ENCODE results near the gene USH2A.

The USH2A gene

GRCh38 chr1:216261631-216262030 is 161.6 kb downstream of the USH2A start:
- DNase-seq, result no peak

GRCh38 chr1:216258856-216259255 is 164.4 kb downstream of the USH2A start:
- no peak for DNase-seq

GRCh38 chr1:216258386-216258785 is 164.9 kb downstream of the USH2A start:
- no peak for DNase-seq

GRCh38 chr1:216250861-216251260 is 172.4 kb downstream of the USH2A start:
- no peak for DNase-seq

GRCh38 chr1:216248628-216249027 is 174.6 kb downstream of the USH2A start:
- DNase-seq, result no peak

GRCh38 chr1:216247937-216248336 is 175.3 kb downstream of the USH2A start:
- DNase-seq, result no peak

- no peak for DNase-seq
Measured at GRCh38 chr1:216246577-216247203, 176.6 kb downstream of the USH2A start.

GRCh38 chr1:216238844-216239243 is 184.4 kb downstream of the USH2A start:
- no peak for DNase-seq

- no peak for DNase-seq
Measured at GRCh38 chr1:216237927-216238542, 185.2 kb downstream of the USH2A start.

- no peak for DNase-seq
Measured at GRCh38 chr1:216224233-216224632, 199.0 kb downstream of the USH2A start.

- no peak for DNase-seq
Measured at GRCh38 chr1:216223486-216223885, 199.8 kb downstream of the USH2A start.

GRCh38 chr1:216222288-216222687 is 201.0 kb downstream of the USH2A start:
- DNase-seq, result no peak

GRCh38 chr1:216221260-216221700 is 202.0 kb downstream of the USH2A start:
- no peak for DNase-seq

GRCh38 chr1:216216305-216216704 is 206.9 kb downstream of the USH2A start:
- no peak for DNase-seq

- DNase-seq, result no peak
Measured at GRCh38 chr1:216215169-216215568, 208.1 kb downstream of the USH2A start.

GRCh38 chr1:216212826-216213225 is 210.4 kb downstream of the USH2A start:
- DNase-seq, result no peak

GRCh38 chr1:216210081-216210480 is 213.2 kb downstream of the USH2A start:
- no peak for DNase-seq

GRCh38 chr1:216209125-216209524 is 214.1 kb downstream of the USH2A start:
- DNase-seq, result no peak

GRCh38 chr1:216207154-216207553 is 216.1 kb downstream of the USH2A start:
- no peak for DNase-seq

GRCh38 chr1:216205176-216205575 is 218.1 kb downstream of the USH2A start:
- DNase-seq, result no peak

GRCh38 chr1:216201946-216202345 is 221.3 kb downstream of the USH2A start:
- no peak for DNase-seq

- no peak for DNase-seq
Measured at GRCh38 chr1:216200941-216201340, 222.3 kb downstream of the USH2A start.

GRCh38 chr1:216194721-216195120 is 228.5 kb downstream of the USH2A start:
- DNase-seq, result no peak

- no peak for DNase-seq
Measured at GRCh38 chr1:216193839-216194443, 229.3 kb downstream of the USH2A start.
